T-cell (primary cell): ENCODE measurements around the gene GMPPB. TPM values are rescaled to one million over a fixed set of nuclear protein-coding genes. Genes with fewer than 3 reads are reported as not detected.
A peak's percentile ranks its signal among the peaks of the same experiment; 100 is the strongest.

Experiments used
- ATAC-seq, 4 experiments: fragments of 200-7000 bp in 3 of 4; fragments of 150-1000 bp in 1 of 4; cut with Tn5 transposase; replicated peaks in 1 of 4; 1 replicate in 3 of 4; 2 replicates in 1 of 4; pipeline ENCODE4 v1.10.0; 2021; ENCODE audit warnings: moderate library complexity in 3 of 4, mild to moderate bottlenecking in 2 of 4, moderate number of reproducible peaks in 1 of 4
- CTCF ChIA-PET, 2 donors: fragments of 300-600 bp; sonication (Branson Sonifier 250); formaldehyde crosslinking; loops; one replicate each; lab custom pipeline; 2022; ENCODE audit warnings: antibody characterized with exemption in 2 of 2; lab: Charles Lee
- POLR2A ChIA-PET, 2 donors: fragments of 300-600 bp; sonication (Branson Sonifier 250); formaldehyde crosslinking; loops; one replicate each; lab custom pipeline; 2022; ENCODE audit warnings: antibody characterized with exemption in 2 of 2; lab: Charles Lee
- DNase-seq, 35 experiments: peaks; one replicate each; pipeline versions ENCODE4 v3.0.0 to v3.0.0-alpha.2; 2013 to 2023
- H3K27ac ChIP-seq: one replicate; pipeline ENCODE4 v1.5.1; 2013; ENCODE audit warnings: low read length
- H3K27me3 ChIP-seq, 2 experiments: replicated peaks in 1 of 2; 1 replicate in 1 of 2; 2 replicates in 1 of 2; pipeline versions ENCODE4 v1.6.1 to v1.7.0; 2013; ENCODE audit warnings: low read length in 1 of 2, mixed read lengths in 1 of 2; ENCODE audit not compliant: control insufficient read depth in 2 of 2, insufficient read depth in 2 of 2; ENCODE audit errors: extremely low read depth in 1 of 2
- H3K36me3 ChIP-seq, 2 donors: 1 replicate in 1 of 2; 2 replicates in 1 of 2; pipeline versions ENCODE4 v1.6.1 to v1.7.0; 2013; ENCODE audit warnings: low read length in 1 of 2; ENCODE audit not compliant: control insufficient read depth in 2 of 2, insufficient read depth in 1 of 2; ENCODE audit errors: extremely low read depth in 1 of 2
- H3K4me1 ChIP-seq, 2 experiments: 1 replicate in 1 of 2; 2 replicates in 1 of 2; pipeline versions ENCODE4 v1.6.1 to v1.7.0; 2013; ENCODE audit warnings: low read length in 2 of 2, mixed read lengths in 1 of 2; ENCODE audit not compliant: insufficient read depth in 2 of 2, control insufficient read depth in 1 of 2; ENCODE audit errors: extremely low read depth in 1 of 2
- H3K4me3 ChIP-seq, 2 donors: 1 replicate in 1 of 2; 2 replicates in 1 of 2; pipeline versions ENCODE4 v1.5.1 to v1.7.0; 2013; ENCODE audit warnings: mild to moderate bottlenecking in 2 of 2, low read length in 1 of 2, moderate library complexity in 1 of 2; ENCODE audit not compliant: control insufficient read depth in 1 of 2; ENCODE audit errors: extremely low read depth in 1 of 2
- H3K9me3 ChIP-seq: 2 replicates; pipeline ENCODE4 v1.7.0; 2013
- H3K27ac Mint-ChIP-seq, 2 donors: one replicate each; pipeline ENCODE4 v1.8.0; 2020 to 2021; ENCODE audit warnings: mild to moderate bottlenecking in 2 of 2, mixed read lengths in 2 of 2
- H3K27me3 Mint-ChIP-seq, 2 donors: one replicate each; pipeline ENCODE4 v1.8.0; 2021 to 2022; ENCODE audit warnings: mixed read lengths in 2 of 2
- H3K36me3 Mint-ChIP-seq: one replicate; pipeline ENCODE4 v1.8.0; 2021; ENCODE audit warnings: mixed read lengths
- H3K4me1 Mint-ChIP-seq, 3 donors: one replicate each; pipeline ENCODE4 v1.8.0; 2020 to 2022; ENCODE audit warnings: mixed read lengths in 3 of 3, mild to moderate bottlenecking in 1 of 3
- H3K4me3 Mint-ChIP-seq, 3 donors: one replicate each; pipeline ENCODE4 v1.8.0; 2020 to 2022; ENCODE audit warnings: mild to moderate bottlenecking in 3 of 3, mixed read lengths in 3 of 3, moderate library complexity in 3 of 3
- H3K9me3 Mint-ChIP-seq, 3 donors: one replicate each; pipeline ENCODE4 v1.8.0; 2020 to 2022; ENCODE audit warnings: mixed read lengths in 3 of 3
- WGBS: methylation state at CpG from one replicate; pipeline ENCODE4 v1.1.5; 2013; ENCODE audit warnings: missing lambda C conversion rate; ENCODE audit not compliant: insufficient coverage; 5-methylcytosine and 5-hydroxymethylcytosine counted together
- total RNA-seq, 35 experiments: library from RNA in 6 of 35; stranded (reverse) in 6 of 35; fragments of 120-200 nt in 1 of 35; gene quantifications; one replicate each; pipeline versions ENCODE4 v1.2.1 to v1.2.4 and lab custom pipeline; 2013 to 2026

Gene GMPPB
- total RNA-seq, 5 donors from 2014 or later (not counting 1 experiment from before 2014, with no cell fraction given): 34.5 to 54.5 (median 39.9) TPM

DNA sequence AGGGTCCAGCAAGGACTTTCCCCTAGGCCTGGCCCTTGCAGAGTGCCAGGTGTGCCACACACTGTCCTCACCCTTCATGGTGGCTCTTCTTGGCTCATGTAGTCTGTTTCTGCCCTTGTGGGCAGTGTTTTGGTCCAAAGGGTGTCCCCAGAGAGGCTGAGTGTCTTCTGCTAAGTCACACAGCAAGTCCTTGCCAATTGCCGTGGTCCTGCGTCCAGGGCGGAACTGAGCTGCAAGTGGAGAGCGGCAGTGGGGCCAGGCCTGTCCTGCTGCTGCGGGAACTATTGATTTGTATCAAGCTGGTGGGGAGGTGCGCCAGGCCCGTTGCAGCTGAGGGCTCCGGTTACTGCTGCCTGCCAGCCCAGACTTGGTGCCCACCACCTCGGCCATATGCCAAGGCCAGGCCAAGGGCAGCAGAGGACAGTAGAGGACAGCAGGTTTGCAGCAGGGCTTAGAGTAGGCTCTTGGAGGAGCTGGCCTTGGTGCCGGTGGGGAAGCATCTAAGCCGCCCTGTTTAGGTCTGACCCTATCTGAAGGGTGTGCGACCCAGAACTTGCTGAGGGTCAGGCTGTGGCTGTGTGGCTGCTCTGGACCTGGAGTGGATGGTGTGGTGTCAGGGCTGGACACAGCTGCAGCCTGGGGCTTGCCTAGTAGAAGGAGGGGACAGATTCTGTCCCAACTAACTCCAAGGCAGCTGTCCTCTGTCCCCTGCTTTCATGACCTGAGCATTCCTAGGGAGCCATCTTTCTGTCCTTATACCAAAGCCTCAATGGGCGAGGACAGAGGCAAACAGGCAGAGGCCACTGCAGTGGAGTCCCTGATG, 8.8 kb downstream of the GMPPB start:
- Histone ChIP-seq H3K4me3 (no peak overlapping the region), H3K27ac (no peak overlapping the region), H3K27me3 (no peaks in the 10 kb centered on the region), H3K36me3 (peaks cover 5 to 10% of the 10 kb centered on the region in 2 donors), H3K9me3 (no peaks in the 10 kb centered on the region), H3K4me1 (peaks cover 3 to 39% of the 10 kb centered on the region in 2 experiments)
- no peak for DNase-seq
- WGBS: 91% methylated on average over 13 of the region's 13 CpGs
- Mint-ChIP-seq H3K27me3 (no peaks in the 10 kb centered on the region), H3K9me3 (no peaks in the 10 kb centered on the region), H3K27ac (no peak overlapping the region), H3K4me3 (no peak overlapping the region), H3K4me1 (peaks cover 18 to 24% (median 22%) of the 10 kb centered on the region in 3 donors), H3K36me3 (peaks cover 1% of the 10 kb centered on the region)
- ChIA-PET POLR2A (interaction anchor here in 1 of 2 donors (0.6 kb wide), 1 partner anchor 63 kb away, joined by 3 read pairs; no protein-coding TSS in a partner anchor), CTCF (no interaction called here)
- ATAC-seq: no peak

- Histone ChIP-seq H3K27ac (no peak overlapping the region), H3K4me3 (no peak overlapping the region), H3K9me3 (no peaks in the 10 kb centered on the region), H3K4me1 (peaks cover 2 to 26% of the 10 kb centered on the region in 2 experiments), H3K27me3 (no peaks in the 10 kb centered on the region), H3K36me3 (peaks cover 5 to 10% of the 10 kb centered on the region in 2 donors)
- ChIA-PET CTCF (no interaction called here), POLR2A (no interaction called here)
- Mint-ChIP-seq H3K36me3 (peaks cover 4% of the 10 kb centered on the region), H3K4me1 (peaks cover 6 to 11% (median 10%) of the 10 kb centered on the region in 3 donors), H3K9me3 (no peaks in the 10 kb centered on the region), H3K4me3 (no peak overlapping the region), H3K27ac (no peak overlapping the region), H3K27me3 (no peaks in the 10 kb centered on the region)
- DNase-seq (no peak), ATAC-seq (no peak)
- 92% methylated on average over 13 of the region's 25 CpGs for WGBS
These were observed 10.2 kb downstream of the GMPPB start for GRCh38 chr3:49713336-49714105.

GRCh38 chr3:49712631-49713317, 11.0 kb downstream of the GMPPB start:
- Mint-ChIP-seq H3K4me1 (peaks cover 4 to 10% (median 9%) of the 10 kb centered on the region in 3 donors), H3K27me3 (no peaks in the 10 kb centered on the region), H3K9me3 (no peaks in the 10 kb centered on the region), H3K4me3 (no peak overlapping the region), H3K36me3 (peaks cover 4% of the 10 kb centered on the region), H3K27ac (no peak overlapping the region)
- Histone ChIP-seq H3K27me3 (no peaks in the 10 kb centered on the region), H3K27ac (no peak overlapping the region), H3K9me3 (no peaks in the 10 kb centered on the region), H3K4me3 (no peak overlapping the region), H3K36me3 (peaks cover 5 to 10% of the 10 kb centered on the region in 2 donors), H3K4me1 (peaks cover 2 to 19% of the 10 kb centered on the region in 2 experiments)
- ChIA-PET POLR2A (interaction anchor here in 1 of 2 donors (0.5 kb wide), 1 partner anchor 176 kb away, joined by 3 read pairs; no protein-coding TSS in a partner anchor), CTCF (interaction anchor here in 1 of 2 donors (0.7 kb wide), 1 partner anchor 28 kb away, joined by 4 read pairs; no protein-coding TSS in a partner anchor)
- DNase-seq: peak in 1 of 35 experiments; percentile 31
- peak in 1 of 4 experiments; percentile 26 for ATAC-seq
- WGBS: 56% methylated on average over 7 of the region's 7 CpGs

DNA sequence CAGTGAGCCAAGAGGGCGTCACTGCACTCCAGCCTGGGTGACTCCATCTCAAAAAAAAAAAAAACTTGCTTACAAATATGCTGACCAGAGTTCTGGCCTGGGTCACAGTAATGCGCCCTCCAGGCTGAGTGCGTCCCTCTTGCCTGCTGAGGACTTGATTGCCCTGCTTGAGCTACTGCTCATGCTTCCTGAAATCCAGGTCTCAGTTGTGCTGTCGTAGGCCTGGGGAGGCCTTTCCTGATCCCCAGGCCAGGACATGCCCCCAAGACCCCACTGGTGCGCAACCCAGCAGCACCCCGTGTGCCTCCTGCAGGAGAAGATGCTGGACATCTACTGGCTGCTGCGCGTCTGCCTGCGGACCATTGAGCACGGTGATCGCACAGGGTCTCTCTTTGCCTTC, 11.6 kb downstream of the GMPPB start:
- peaks cover 4 to 10% (median 9%) of the 10 kb centered on the region in 3 donors for H3K4me1 Mint-ChIP-seq
- ChIA-PET CTCF (interaction anchor here in 1 of 2 donors (0.7 kb wide), 1 partner anchor 29 kb away, joined by 4 read pairs; no protein-coding TSS in a partner anchor), POLR2A (interaction anchor here in 1 of 2 donors (0.6 kb wide), 1 partner anchor 184 kb away, joined by 4 read pairs; no protein-coding TSS in a partner anchor)
- H3K27ac ChIP-seq: no peak overlapping the region
- H3K36me3 ChIP-seq: peaks cover 5 to 10% of the 10 kb centered on the region in 2 donors
- H3K36me3 Mint-ChIP-seq: peaks cover 9% of the 10 kb centered on the region
- H3K4me3 ChIP-seq: no peak overlapping the region
- no peak for DNase-seq
- no peak for ATAC-seq
- no peaks in the 10 kb centered on the region for H3K9me3 ChIP-seq
- WGBS: 95% methylated on average over 11 of the region's 11 CpGs
- H3K27me3 ChIP-seq: no peaks in the 10 kb centered on the region
- H3K27ac Mint-ChIP-seq: no peak overlapping the region
- H3K4me3 Mint-ChIP-seq: no peak overlapping the region
- no peaks in the 10 kb centered on the region for H3K9me3 Mint-ChIP-seq
- H3K4me1 ChIP-seq: peaks cover 2 to 19% of the 10 kb centered on the region in 2 experiments
- H3K27me3 Mint-ChIP-seq: no peaks in the 10 kb centered on the region

- 70% methylated on average over 4 of the region's 5 CpGs for WGBS
- Mint-ChIP-seq H3K27ac (peak overlapping the region in 1 of 2 donors; percentile 50), H3K4me3 (no peak overlapping the region), H3K36me3 (peaks cover 11% of the 10 kb centered on the region), H3K9me3 (no peaks in the 10 kb centered on the region), H3K27me3 (no peaks in the 10 kb centered on the region), H3K4me1 (peaks cover 4 to 10% (median 9%) of the 10 kb centered on the region in 3 donors)
- no peaks in the 10 kb centered on the region for H3K27me3 ChIP-seq
- POLR2A ChIA-PET: interaction anchor here in 1 of 2 donors (0.6 kb wide), 1 partner anchor 184 kb away, joined by 4 read pairs; no protein-coding TSS in a partner anchor
- H3K27ac ChIP-seq: no peak overlapping the region
- H3K4me1 ChIP-seq: peaks cover 2 to 19% of the 10 kb centered on the region in 2 experiments
- DNase-seq (no peak), ATAC-seq (no peak)
- H3K4me3 ChIP-seq: no peak overlapping the region
- H3K9me3 ChIP-seq: no peaks in the 10 kb centered on the region
- CTCF ChIA-PET: no interaction called here
- H3K36me3 ChIP-seq: peaks cover 5 to 10% of the 10 kb centered on the region in 2 donors
These were observed 12.3 kb downstream of the GMPPB start for GRCh38 chr3:49711489-49711888.
